Chondrocyte (in vitro differentiated cells): Measurements from ENCODE around the gene NAA30. TPM values are rescaled to one million over a fixed set of nuclear protein-coding genes. Genes with fewer than 3 reads are reported as not detected.

Experiments
- DNase-seq: peaks from one replicate; pipeline ENCODE4 v3.0.0; 2021; ENCODE audit warnings: mixed read lengths, low spot score
- H3K27ac Mint-ChIP-seq: one replicate; pipeline ENCODE4 v1.8.0; 2021; ENCODE audit warnings: mild to moderate bottlenecking, moderate library complexity, mixed read lengths; ENCODE audit not compliant: unreplicated experiment
- H3K27me3 Mint-ChIP-seq: 2 replicates; pipeline ENCODE4 v1.8.0; 2021; ENCODE audit warnings: low read depth, mixed read lengths
- H3K36me3 Mint-ChIP-seq: 2 replicates; pipeline ENCODE4 v1.8.0; 2021; ENCODE audit warnings: low read depth, mixed read lengths
- H3K4me1 Mint-ChIP-seq: 2 replicates; pipeline ENCODE4 v1.8.0; 2021; ENCODE audit warnings: low read depth, mild to moderate bottlenecking, mixed read lengths
- H3K4me3 Mint-ChIP-seq: one replicate; pipeline ENCODE4 v1.8.0; 2021; ENCODE audit warnings: mild to moderate bottlenecking, moderate library complexity, mixed read lengths; ENCODE audit not compliant: unreplicated experiment
- H3K9me3 Mint-ChIP-seq: 2 replicates; pipeline ENCODE4 v1.8.0; 2021; ENCODE audit warnings: low read depth, mixed read lengths
- total RNA-seq: library from RNA; stranded (reverse); gene quantifications from 3 replicates; pipeline ENCODE4 v1.2.1, GENCODE V29; 2021
- TF ChIP-seq, protein P1 (sequence below): fragments of 200-600 bp; sonication (generic); IDR thresholded peaks from 2 replicates; pipeline ENCODE4 v1.5.0; 2021; ENCODE audit warnings: antibody characterized with exemption, mild to moderate bottlenecking, moderate library complexity

The NAA30 gene
- total RNA-seq, 1 donor from 2014 or later: 16.9 TPM

DNA sequence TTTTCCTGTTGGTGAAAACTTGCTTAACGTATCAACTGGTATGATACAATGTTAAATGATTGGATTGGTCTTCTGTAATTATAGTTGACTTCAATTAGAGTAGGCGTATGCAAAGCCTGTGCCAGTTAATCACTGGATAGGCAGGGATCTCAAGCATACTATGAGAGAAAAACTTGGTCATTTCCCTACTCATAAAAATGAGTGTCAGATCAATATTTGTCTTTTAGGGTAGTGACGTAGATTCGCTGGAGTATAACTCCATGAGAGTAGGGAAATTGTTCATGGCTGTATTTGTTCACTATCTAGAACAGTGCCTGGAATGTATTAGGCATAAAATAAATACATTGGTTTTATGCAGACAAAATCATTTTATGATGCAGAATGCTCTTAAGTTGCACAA, 28.6 kb downstream of the NAA30 start:
- no peak for DNase-seq
- Mint-ChIP-seq H3K36me3 (no peaks in the 10 kb centered on the region), H3K27me3 (no peaks in the 10 kb centered on the region), H3K4me3 (no peak overlapping the region), H3K4me1 (peaks cover 3% of the 10 kb centered on the region), H3K27ac (no peak overlapping the region), H3K9me3 (no peaks in the 10 kb centered on the region)
- TF ChIP-seq, protein P1, sequence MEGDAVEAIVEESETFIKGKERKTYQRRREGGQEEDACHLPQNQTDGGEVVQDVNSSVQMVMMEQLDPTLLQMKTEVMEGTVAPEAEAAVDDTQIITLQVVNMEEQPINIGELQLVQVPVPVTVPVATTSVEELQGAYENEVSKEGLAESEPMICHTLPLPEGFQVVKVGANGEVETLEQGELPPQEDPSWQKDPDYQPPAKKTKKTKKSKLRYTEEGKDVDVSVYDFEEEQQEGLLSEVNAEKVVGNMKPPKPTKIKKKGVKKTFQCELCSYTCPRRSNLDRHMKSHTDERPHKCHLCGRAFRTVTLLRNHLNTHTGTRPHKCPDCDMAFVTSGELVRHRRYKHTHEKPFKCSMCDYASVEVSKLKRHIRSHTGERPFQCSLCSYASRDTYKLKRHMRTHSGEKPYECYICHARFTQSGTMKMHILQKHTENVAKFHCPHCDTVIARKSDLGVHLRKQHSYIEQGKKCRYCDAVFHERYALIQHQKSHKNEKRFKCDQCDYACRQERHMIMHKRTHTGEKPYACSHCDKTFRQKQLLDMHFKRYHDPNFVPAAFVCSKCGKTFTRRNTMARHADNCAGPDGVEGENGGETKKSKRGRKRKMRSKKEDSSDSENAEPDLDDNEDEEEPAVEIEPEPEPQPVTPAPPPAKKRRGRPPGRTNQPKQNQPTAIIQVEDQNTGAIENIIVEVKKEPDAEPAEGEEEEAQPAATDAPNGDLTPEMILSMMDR: no peak

DNA sequence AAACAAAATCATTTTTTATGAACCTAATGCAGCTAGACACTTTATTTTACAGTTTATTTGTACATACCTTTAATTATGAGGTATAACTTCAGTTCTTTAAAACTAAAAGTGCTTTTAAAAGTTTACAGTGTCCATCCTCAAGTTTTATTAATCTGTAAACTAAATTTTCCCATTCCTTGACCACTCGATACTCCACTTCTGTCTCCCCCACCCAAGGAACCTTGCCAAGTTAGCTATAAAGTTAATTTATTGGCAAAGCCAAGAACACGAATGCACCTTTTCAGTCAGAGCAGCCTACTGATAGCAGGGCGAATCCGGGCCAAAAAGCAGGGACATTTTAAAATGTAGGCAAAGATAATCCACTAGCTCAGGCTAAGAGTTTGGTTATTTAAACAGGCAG, 29.6 kb downstream of the NAA30 start:
- H3K27me3 Mint-ChIP-seq: no peaks in the 10 kb centered on the region
- no peak overlapping the region for H3K4me3 Mint-ChIP-seq
- no peaks in the 10 kb centered on the region for H3K9me3 Mint-ChIP-seq
- no peak overlapping the region for H3K27ac Mint-ChIP-seq
- TF ChIP-seq, protein P1: no peak
- peaks cover 3% of the 10 kb centered on the region for H3K4me1 Mint-ChIP-seq
- H3K36me3 Mint-ChIP-seq: no peaks in the 10 kb centered on the region
- no peak for DNase-seq

DNA sequence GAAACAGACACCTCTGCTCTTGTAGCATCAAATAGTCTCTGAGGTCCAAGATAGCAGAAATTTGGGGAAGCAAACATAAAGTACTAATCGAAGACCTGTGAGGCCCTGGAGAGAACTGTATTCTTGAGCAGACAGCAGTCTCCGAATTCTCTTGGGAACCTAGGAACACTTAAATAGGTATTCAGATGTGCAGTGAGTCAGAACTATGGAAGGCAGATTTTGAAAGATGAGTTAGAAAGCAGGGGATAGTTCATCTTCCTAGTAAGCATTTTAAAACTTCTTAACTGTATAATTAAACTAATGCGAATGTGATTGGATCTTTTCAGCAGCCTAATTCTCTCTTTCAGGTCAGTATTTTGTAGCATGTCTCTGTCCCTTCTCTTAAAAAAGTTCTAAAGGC, 30.6 kb downstream of the NAA30 start:
- no peak for DNase-seq
- H3K4me1 Mint-ChIP-seq: peaks cover 3% of the 10 kb centered on the region
- no peaks in the 10 kb centered on the region for H3K9me3 Mint-ChIP-seq
- TF ChIP-seq, protein P1: no peak
- no peaks in the 10 kb centered on the region for H3K36me3 Mint-ChIP-seq
- no peak overlapping the region for H3K27ac Mint-ChIP-seq
- no peak overlapping the region for H3K4me3 Mint-ChIP-seq
- peaks cover 2% of the 10 kb centered on the region for H3K27me3 Mint-ChIP-seq

DNA sequence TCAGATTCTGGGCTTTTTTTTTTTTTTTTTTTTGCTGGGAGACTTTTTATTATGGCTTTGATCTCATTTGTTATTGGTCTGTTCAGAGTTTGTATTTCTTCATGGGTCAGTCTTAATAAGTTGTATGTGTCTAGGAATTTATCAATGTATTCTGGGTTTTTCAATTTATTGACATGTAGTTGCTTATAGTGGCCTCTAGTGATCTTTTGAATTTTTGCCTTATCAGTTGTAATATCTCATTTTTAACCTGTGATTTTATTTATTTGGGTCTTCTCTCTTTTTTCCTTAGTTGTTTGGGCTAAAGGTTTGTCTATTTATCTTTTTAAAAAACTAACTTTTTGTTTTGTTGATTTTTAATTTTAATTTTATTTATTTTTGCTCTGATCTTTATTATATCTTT, 45.5 kb downstream of the NAA30 start:
- no peak overlapping the region for H3K4me3 Mint-ChIP-seq
- no peaks in the 10 kb centered on the region for H3K36me3 Mint-ChIP-seq
- DNase-seq: no peak
- H3K9me3 Mint-ChIP-seq: peaks cover 35% of the 10 kb centered on the region
- H3K4me1 Mint-ChIP-seq: no peaks in the 10 kb centered on the region
- H3K27me3 Mint-ChIP-seq: peaks cover 8% of the 10 kb centered on the region
- H3K27ac Mint-ChIP-seq: no peak overlapping the region
- TF ChIP-seq, protein P1: no peak

DNA sequence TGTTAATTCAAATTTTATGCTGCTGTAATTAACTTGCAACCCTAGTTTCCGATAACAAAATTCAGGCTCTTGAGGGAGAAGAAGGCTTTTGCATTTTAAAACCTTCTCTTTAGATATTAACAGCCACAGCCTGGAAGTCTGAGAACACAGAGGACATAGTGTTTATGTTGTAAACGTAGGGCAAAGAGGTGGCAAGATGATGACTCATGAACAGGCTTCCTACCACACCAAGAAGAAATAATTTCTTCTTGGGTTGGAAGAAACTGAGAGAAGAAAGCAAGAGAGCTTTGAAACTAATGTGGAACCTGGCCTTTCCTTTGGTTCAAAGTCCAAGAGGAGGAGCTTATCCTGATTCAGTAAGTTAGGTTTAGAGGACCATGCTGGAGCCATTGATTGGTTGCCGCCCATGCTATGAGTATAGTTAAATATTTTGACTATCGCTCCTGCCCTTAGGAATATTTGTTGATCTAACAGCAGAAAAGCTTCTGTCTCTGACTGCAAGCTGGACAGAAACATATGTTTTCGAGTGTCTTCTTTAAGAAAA, 71.5 kb downstream of the NAA30 start:
- Mint-ChIP-seq H3K27me3 (peaks cover 8% of the 10 kb centered on the region), H3K9me3 (peaks cover 7% of the 10 kb centered on the region), H3K4me1 (no peaks in the 10 kb centered on the region), H3K36me3 (peaks cover under 1% of the 10 kb centered on the region), H3K27ac (no peak overlapping the region), H3K4me3 (no peak overlapping the region)
- TF ChIP-seq, protein P1: no peak
- DNase-seq: no peak
